ENCODE data around the gene PPP1R1A. TPM values are rescaled to one million over a fixed set of nuclear protein-coding genes. Genes with fewer than 3 reads are reported as not detected.

PPP1R1A gene
- total RNA-seq, 4 donors from 2014 or later, result 115 to 168 (median 145) TPM

DNA sequence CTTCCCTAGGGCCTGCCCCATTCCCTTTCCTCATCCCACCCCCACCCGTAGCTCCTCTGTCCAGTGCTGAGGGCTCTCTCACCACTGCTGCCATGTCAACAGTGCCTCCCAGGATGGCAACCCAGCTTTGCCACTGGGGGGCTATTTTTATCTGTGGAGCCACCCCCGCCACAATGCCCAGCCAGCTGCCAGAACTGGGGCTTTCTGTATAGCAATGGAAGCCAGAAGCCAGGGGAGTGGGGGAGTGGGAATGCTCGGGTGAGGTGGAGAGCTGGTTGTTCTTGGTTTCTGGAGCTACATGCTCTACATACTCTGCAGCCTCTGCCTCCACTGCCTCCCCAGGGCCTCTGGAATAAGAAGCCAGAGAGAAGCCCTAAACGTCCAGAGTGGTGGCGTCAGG is 30.1 kb downstream of the PPP1R1A start:
- ATAC-seq (ENCODE audit: low FRiP score), result no peak
- no peak for DNase-seq (ENCODE audit: low spot score)
- no peak for TF ChIP-seq CTCF (IDR thresholded peaks at IDR 0.05)

DNA sequence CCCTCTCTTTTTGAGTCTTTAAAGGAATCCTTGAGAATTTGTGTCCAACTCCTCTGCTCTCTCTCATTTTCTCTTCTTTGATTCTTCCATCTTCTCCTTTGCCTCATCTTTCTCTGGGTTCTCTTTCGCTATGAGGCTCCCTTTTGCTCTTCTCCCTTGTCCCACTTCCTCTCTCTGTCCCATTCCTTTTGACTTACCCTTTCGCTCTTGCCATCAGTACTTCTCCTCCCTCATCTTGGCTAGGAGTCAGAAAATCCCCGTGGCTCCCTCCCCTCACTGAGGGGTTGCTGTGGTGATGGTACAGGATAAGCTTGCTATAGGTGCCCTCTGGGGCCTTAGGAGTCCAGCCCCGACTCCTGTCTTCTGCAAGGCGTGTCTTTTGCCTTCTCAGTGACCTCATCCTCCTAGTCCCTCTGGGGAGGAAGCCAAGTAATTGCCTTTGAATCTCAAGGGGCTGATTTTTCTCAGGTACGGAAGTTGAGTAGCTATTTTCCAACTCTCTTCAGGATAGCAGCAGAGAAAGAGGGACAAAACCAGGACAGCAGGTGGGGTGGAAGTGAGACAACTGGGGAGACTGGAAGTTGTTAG is 32.7 kb downstream of the PPP1R1A start:
- ATAC-seq (ENCODE audit: low FRiP score) (no peak), DNase-seq (ENCODE audit: low spot score) (no peak)
- TF ChIP-seq CTCF (IDR thresholded peaks at IDR 0.05), result no peak

DNA sequence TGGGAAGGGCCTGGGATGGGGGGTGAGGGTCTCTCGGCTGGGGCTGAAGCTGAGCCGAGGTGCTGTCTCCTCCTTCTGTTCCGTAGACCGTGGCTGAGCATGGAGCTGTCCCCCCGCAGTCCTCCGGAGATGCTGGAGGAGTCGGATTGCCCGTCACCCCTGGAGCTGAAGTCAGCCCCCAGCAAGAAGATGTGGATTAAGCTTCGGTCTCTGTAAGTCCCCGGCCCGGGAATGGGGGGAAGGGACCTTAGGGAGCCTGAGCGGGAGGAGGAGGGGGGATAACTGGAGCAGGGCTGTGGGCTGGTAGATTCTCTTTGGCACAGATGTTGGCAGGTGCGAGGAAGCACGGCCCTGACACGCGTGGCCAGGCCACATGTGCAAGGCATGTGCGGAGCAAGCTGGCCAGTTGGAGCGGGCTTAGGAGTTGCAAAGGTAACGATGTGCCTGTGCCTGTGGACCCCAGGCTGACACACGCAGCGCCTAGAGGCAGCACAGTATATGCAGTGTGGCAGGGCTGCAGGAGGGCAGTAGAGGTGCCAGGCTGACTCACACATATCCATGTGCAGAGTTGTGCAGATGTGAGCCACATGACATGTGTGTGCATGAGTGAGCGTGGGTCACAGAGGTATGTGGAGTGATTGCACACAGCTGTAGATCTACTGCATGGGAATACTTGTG is 38.5 kb downstream of the PPP1R1A start:
- ATAC-seq (ENCODE audit: low FRiP score), result peak; percentile 35
- no peak for TF ChIP-seq CTCF (IDR thresholded peaks at IDR 0.05)
- no peak for DNase-seq (ENCODE audit: low spot score)

DNA sequence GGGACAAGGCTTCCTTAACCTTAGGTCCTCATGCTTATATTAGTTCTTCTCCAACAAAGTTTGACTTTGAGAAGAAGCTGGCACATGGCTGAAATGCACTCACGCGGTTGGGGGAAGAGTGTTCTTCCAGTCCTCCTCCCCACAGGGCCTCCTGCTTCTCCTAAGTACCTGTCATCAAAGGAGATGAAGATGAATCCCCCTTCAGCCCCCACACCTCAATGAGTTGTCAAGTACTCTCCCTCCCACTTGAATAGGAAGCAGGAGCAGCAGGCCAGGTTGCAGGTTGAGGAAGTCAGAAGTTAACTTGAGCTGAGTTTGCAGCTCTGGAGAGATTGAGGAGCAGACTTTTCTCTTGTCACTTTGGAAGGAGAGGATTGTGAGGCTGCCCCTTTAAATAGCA is 41.9 kb downstream of the PPP1R1A start:
- ATAC-seq (ENCODE audit: low FRiP score) (no peak), DNase-seq (ENCODE audit: low spot score) (no peak)
- TF ChIP-seq CTCF (IDR thresholded peaks at IDR 0.05), result no peak

- no peak for ATAC-seq (ENCODE audit: low FRiP score)
- TF ChIP-seq CTCF (IDR thresholded peaks at IDR 0.05), result no peak
- no peak for DNase-seq (ENCODE audit: low spot score)
These were observed 43.7 kb downstream of the PPP1R1A start for GRCh38 chr12:54544743-54545142.

GRCh38 chr12:54543526-54543925 is 44.9 kb downstream of the PPP1R1A start:
- TF ChIP-seq CTCF (IDR thresholded peaks at IDR 0.05), result no peak
- no peak for DNase-seq (ENCODE audit: low spot score)
- ATAC-seq (ENCODE audit: low FRiP score), result no peak

DNA sequence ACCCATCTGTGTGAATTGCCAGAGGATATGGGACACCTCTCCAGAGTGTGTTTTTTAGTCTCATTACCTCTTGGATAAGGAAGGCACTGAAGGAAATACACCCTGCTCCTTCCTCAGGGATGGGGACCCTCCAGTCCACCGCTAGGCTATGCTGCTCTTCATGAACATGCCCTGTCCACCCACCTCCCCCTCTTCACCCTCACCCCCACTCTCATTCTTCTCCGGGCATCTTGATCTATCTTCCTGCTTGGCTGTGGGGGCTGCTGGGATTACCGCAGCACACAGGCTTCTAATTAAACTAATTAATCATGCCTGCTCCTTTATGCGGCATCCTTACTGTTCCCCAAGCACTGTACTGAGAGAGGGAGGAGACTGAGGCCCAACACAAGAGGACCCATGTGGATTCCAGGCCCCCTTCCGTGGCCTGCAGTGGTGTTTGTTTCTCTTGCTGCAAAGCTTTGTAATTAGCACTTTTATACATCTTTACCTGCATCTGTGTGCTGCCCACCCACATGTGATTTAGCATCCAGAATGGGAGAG is 46.6 kb downstream of the PPP1R1A start:
- no peak for DNase-seq (ENCODE audit: low spot score)
- no peak for ATAC-seq (ENCODE audit: low FRiP score)
- TF ChIP-seq CTCF (IDR thresholded peaks at IDR 0.05), result no peak

All from omental fat pad (tissue), 4 donors.